IPS-18a (cell line): ENCODE measurements around the gene GHR.

ENCODE experiments used
- H3K27ac ChIP-seq: one replicate; pipeline ENCODE4 v1.5.1; 2013; ENCODE audit warnings: low read length
- H3K27me3 ChIP-seq: one replicate; pipeline ENCODE4 v1.6.1; 2013; ENCODE audit warnings: mild to moderate bottlenecking, low read length; ENCODE audit not compliant: control insufficient read depth, insufficient read depth
- H3K36me3 ChIP-seq: one replicate; pipeline ENCODE4 v1.6.1; 2013; ENCODE audit warnings: low read depth, low read length; ENCODE audit not compliant: control insufficient read depth
- H3K4me1 ChIP-seq: one replicate; pipeline ENCODE4 v1.6.1; 2013; ENCODE audit warnings: low read depth, low read length; ENCODE audit not compliant: control insufficient read depth
- H3K4me3 ChIP-seq: one replicate; pipeline ENCODE4 v1.5.1; 2013; ENCODE audit warnings: low read length
- H3K9ac ChIP-seq: one replicate; pipeline ENCODE4 v1.6.1; 2013; ENCODE audit warnings: mild to moderate bottlenecking, low read length, moderate library complexity
- H3K9me3 ChIP-seq: one replicate; pipeline ENCODE4 v1.6.1; 2013; ENCODE audit warnings: low read depth, low read length; ENCODE audit not compliant: control insufficient read depth

GHR gene

DNA sequence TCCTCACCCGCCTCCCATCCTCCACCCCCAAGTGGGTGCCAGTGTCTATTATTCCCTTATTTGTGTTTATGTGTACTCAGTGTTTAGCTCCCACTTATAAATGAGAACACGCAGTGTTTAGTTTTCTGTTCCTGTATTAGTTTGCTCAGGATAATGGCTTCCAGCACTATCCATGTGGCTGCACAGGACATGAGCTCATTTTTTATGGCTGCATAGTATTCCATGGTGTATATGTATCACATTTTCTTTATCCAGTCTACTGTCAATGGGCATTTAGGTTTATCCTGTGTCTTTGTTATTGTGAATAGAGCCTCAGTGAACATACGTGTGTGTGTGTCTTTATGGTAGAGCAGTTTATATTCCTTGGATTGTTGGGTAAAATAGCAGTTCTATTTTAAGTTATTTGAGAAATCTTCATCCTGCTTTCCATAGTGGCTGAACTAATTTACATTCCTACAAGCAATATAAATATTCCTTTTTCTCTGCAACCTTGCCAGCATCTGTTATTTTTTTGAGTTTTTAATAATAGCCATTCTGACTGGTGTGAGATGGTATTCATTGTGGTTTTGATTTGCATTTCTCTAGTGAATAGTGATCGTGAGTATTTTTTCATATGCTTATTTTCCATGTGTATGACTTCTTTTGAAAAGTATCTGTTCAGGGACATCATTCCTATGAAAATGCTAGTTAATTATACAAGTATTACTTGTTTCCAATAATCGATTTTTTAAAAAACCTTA, 169.3 kb downstream of the GHR start:
- Histone ChIP-seq H3K27ac (no peak overlapping the region), H3K27me3 (no peaks in the 10 kb centered on the region), H3K4me1 (no peaks in the 10 kb centered on the region), H3K36me3 (no peaks in the 10 kb centered on the region), H3K9ac (no peak overlapping the region), H3K9me3 (no peaks in the 10 kb centered on the region), H3K4me3 (no peak overlapping the region)

DNA sequence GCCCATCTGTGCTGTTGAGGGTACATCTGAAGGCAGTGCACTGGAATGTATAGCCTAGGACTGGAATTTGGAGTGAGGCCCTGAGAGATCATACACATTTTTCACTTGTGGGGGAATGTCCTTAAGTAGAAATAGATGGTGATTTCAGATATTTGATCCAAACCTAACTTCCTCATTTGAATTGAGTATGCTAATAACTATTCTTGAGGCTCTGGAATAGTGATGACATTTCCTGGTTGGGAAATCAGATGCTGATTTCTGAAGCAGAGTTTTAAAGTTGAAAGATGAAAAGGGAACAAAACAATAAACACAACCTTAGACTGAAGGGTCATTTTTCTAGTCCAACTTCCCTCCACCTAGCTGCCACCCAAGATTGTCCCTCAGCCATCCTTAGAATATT, 170.4 kb downstream of the GHR start:
- no peak overlapping the region for H3K4me3 ChIP-seq
- no peaks in the 10 kb centered on the region for H3K36me3 ChIP-seq
- no peaks in the 10 kb centered on the region for H3K27me3 ChIP-seq
- no peaks in the 10 kb centered on the region for H3K4me1 ChIP-seq
- H3K9me3 ChIP-seq = no peaks in the 10 kb centered on the region
- no peak overlapping the region for H3K9ac ChIP-seq
- H3K27ac ChIP-seq = no peak overlapping the region

DNA sequence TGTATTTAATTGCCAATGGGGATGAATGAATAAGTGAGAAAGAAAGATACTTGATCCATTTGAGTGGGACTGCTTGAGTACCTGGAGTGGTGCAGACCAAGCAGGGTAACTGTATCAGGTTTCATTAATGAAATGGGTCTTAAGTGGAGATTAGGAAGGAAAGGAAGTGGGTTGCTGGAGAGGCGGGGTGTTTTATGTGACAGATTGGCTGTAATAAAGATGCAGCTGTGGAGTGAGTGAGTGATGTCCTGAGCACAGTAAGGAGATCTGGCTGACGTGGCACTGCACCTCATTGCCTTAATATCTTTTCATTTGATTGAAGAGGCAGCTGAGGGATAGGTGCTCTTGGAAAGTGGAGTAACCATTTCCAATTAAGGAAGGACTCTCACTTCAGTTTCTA, 172.4 kb downstream of the GHR start:
- Histone ChIP-seq H3K27me3 (no peaks in the 10 kb centered on the region), H3K36me3 (no peaks in the 10 kb centered on the region), H3K9me3 (no peaks in the 10 kb centered on the region), H3K27ac (no peak overlapping the region), H3K4me3 (no peak overlapping the region), H3K9ac (no peak overlapping the region), H3K4me1 (no peaks in the 10 kb centered on the region)

DNA sequence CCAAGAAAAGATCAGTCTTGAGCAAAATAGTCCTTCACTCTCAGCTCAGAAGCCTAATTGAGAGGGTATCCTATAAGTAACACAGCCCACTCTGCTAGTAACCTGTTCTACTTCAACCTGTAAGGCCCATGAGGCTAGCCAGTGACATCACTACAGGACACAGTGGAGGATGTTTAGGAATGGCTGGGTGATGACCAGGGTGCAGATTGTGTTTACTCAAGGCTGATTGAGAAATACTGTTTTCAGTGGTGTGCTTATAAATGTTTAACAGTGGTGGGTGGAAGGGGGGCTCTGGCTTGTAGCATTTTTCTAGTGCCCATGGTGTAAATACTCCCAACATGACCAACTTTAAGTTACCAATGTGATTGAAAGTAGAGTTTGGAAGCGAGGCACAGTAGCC, 173.6 kb downstream of the GHR start:
- Histone ChIP-seq H3K9me3 (no peaks in the 10 kb centered on the region), H3K27me3 (no peaks in the 10 kb centered on the region), H3K4me3 (no peak overlapping the region), H3K36me3 (no peaks in the 10 kb centered on the region), H3K9ac (no peak overlapping the region), H3K4me1 (no peaks in the 10 kb centered on the region), H3K27ac (no peak overlapping the region)

GRCh38 chr5:42597318-42597937, 174.2 kb downstream of the GHR start:
- no peaks in the 10 kb centered on the region for H3K9me3 ChIP-seq
- H3K27ac ChIP-seq = no peak overlapping the region
- H3K4me3 ChIP-seq = no peak overlapping the region
- H3K4me1 ChIP-seq = no peaks in the 10 kb centered on the region
- no peak overlapping the region for H3K9ac ChIP-seq
- no peaks in the 10 kb centered on the region for H3K36me3 ChIP-seq
- H3K27me3 ChIP-seq = no peaks in the 10 kb centered on the region

- Histone ChIP-seq H3K36me3 (no peaks in the 10 kb centered on the region), H3K9me3 (no peaks in the 10 kb centered on the region), H3K4me3 (no peak overlapping the region), H3K27ac (no peak overlapping the region), H3K9ac (no peak overlapping the region), H3K4me1 (no peaks in the 10 kb centered on the region), H3K27me3 (no peaks in the 10 kb centered on the region)
These were observed 175.1 kb downstream of the GHR start for GRCh38 chr5:42598311-42598710.

DNA sequence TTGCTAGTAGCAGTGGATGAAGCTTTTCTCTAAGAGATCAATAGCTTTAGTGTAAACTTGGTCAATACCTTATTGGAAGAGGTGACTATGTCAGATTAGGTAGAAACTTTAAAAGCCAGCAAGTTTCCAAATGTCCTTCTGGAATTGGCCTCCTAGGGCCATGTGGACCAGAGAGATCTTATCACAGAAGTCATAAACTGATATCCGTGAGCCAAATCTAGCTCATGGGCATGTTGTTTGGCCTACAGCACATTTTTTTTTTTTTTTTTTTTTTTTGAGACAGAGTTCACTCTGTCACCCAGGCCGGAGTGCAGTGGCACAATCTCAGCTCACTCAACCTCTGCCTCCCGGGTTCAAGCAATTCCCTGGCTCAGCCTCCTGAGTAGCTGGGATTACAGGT, 175.9 kb downstream of the GHR start:
- H3K9ac ChIP-seq = no peak overlapping the region

DNA sequence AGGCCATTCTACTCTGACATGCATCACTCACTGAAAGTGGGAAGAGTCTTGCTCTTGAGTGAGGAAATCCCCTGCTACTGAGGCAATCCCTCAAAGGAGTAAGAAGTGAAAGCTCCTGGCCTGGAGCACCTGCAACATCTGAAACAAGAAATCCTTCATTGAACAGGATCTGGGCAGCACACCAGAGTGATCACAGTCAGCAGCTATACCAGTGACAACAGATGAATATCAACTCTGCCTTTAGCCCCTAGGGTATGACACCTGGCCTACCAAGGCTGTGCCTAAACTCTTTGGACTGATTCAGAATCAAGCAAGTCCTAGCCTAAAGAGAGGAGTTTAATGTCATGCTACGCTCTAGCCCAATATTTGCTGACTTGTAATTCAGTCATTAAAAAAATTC, 177.2 kb downstream of the GHR start:
- Histone ChIP-seq H3K9me3 (no peaks in the 10 kb centered on the region), H3K36me3 (no peaks in the 10 kb centered on the region), H3K9ac (no peak overlapping the region), H3K4me3 (no peak overlapping the region), H3K27ac (no peak overlapping the region), H3K27me3 (no peaks in the 10 kb centered on the region), H3K4me1 (no peaks in the 10 kb centered on the region)

More for the DNA sequence above, 175.9 kb downstream of the GHR start:
- Histone ChIP-seq H3K27me3 (no peaks in the 10 kb centered on the region), H3K9me3 (no peaks in the 10 kb centered on the region), H3K27ac (no peak overlapping the region), H3K36me3 (no peaks in the 10 kb centered on the region), H3K4me1 (no peaks in the 10 kb centered on the region), H3K4me3 (no peak overlapping the region)

GRCh38 chr5:42604171-42604711, 181.0 kb downstream of the GHR start:
- H3K36me3 ChIP-seq = no peaks in the 10 kb centered on the region
- no peaks in the 10 kb centered on the region for H3K27me3 ChIP-seq
- H3K9me3 ChIP-seq = no peaks in the 10 kb centered on the region
- H3K9ac ChIP-seq = no peak overlapping the region
- H3K4me1 ChIP-seq = no peaks in the 10 kb centered on the region
- H3K4me3 ChIP-seq = no peak overlapping the region
- H3K27ac ChIP-seq = no peak overlapping the region

DNA sequence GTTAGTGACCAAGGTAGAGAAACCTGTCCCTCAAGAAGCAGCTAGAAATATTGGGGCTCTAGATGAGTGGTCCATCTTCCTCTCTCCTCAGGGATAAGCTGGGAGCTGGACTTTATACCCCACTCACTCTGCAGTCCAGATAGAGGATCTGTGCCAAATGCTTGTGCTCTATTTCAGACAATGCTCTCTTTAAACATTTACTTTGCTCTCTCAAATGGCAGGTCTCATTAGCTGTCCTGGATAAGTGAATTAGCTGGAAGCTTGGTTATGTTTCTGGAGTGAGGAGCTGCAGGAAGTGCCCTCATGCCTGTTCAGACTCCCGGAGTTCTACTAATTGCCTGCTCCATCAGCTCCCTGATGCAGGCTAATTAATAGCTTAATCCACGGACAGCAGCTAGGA, 182.3 kb downstream of the GHR start:
- H3K4me3 ChIP-seq = no peak overlapping the region
- H3K36me3 ChIP-seq = no peaks in the 10 kb centered on the region
- H3K27ac ChIP-seq = no peak overlapping the region
- H3K4me1 ChIP-seq = no peaks in the 10 kb centered on the region
- H3K9ac ChIP-seq = no peak overlapping the region
- H3K9me3 ChIP-seq = no peaks in the 10 kb centered on the region
- no peaks in the 10 kb centered on the region for H3K27me3 ChIP-seq

- no peaks in the 10 kb centered on the region for H3K36me3 ChIP-seq
- no peak overlapping the region for H3K9ac ChIP-seq
- no peaks in the 10 kb centered on the region for H3K4me1 ChIP-seq
- H3K27me3 ChIP-seq = no peaks in the 10 kb centered on the region
- no peak overlapping the region for H3K27ac ChIP-seq
- no peak overlapping the region for H3K4me3 ChIP-seq
- no peaks in the 10 kb centered on the region for H3K9me3 ChIP-seq
These were observed 183.2 kb downstream of the GHR start for GRCh38 chr5:42606464-42606869.

- Histone ChIP-seq H3K4me3 (no peak overlapping the region), H3K9me3 (no peaks in the 10 kb centered on the region), H3K9ac (no peak overlapping the region), H3K27ac (no peak overlapping the region), H3K36me3 (no peaks in the 10 kb centered on the region), H3K4me1 (peaks cover 7% of the 10 kb centered on the region), H3K27me3 (no peaks in the 10 kb centered on the region)
These were observed 188.2 kb downstream of the GHR start for GRCh38 chr5:42611437-42611836.
